NT2/D1 (cell line): ENCODE results near the gene CATSPERZ.

ENCODE experiments used
- DNase-seq: peaks from one replicate; pipeline ENCODE4 v3.0.0-alpha.2; 2011; ENCODE audit warnings: low read depth, low spot score
- H3K27me3 ChIP-seq: 2 replicates; pipeline ENCODE4 v1.6.0; 2011; ENCODE audit warnings: mild to moderate bottlenecking; ENCODE audit not compliant: insufficient read length, insufficient read depth
- H3K36me3 ChIP-seq: 2 replicates; pipeline ENCODE4 v1.6.1; 2011; ENCODE audit warnings: mild to moderate bottlenecking, low read length, mixed read lengths; ENCODE audit not compliant: insufficient read depth, insufficient read length
- H3K4me1 ChIP-seq: 2 replicates; pipeline ENCODE4 v1.5.1; 2011; ENCODE audit not compliant: insufficient read depth, insufficient read length
- H3K4me3 ChIP-seq: 2 replicates; pipeline ENCODE4 v1.5.1; 2011; ENCODE audit warnings: low read depth; ENCODE audit not compliant: insufficient read length
- H3K9ac ChIP-seq: 2 replicates; pipeline ENCODE4 v1.6.0; 2011; ENCODE audit warnings: low read depth; ENCODE audit not compliant: insufficient read length
- H3K9me3 ChIP-seq: 2 replicates; pipeline ENCODE4 v1.5.1; 2011; ENCODE audit warnings: mild to moderate bottlenecking, low read length; ENCODE audit not compliant: insufficient read depth
- SUZ12 ChIP-seq: IDR thresholded peaks from 2 replicates; pipeline ENCODE4 v1.6.1; 2011; ENCODE audit not compliant: insufficient read length, insufficient read depth; ENCODE audit errors: extremely low read depth
- YY1 ChIP-seq: IDR thresholded peaks from 2 replicates; pipeline ENCODE4 v1.6.1; 2011; ENCODE audit not compliant: insufficient read length, insufficient read depth
- ZNF274 ChIP-seq: IDR thresholded peaks from 2 replicates; pipeline ENCODE4 v1.6.1; 2011; ENCODE audit warnings: mild to moderate bottlenecking, low read depth, low read length

The CATSPERZ gene

GRCh38 chr11:64284048-64284961 lies 15.9 kb upstream of the CATSPERZ start, which contains the start of gene BAD:
Gene BAD (minus strand): TSS chr11:64284665. CDS start chr11:64284368, 297 bp downstream.
- peak; percentile 92 for DNase-seq
- H3K27me3 ChIP-seq: peaks cover 3% of the 10 kb centered on the region
- no peak for TF ChIP-seq YY1
- no peak for TF ChIP-seq ZNF274
- no peak for TF ChIP-seq SUZ12
- no peaks in the 10 kb centered on the region for H3K9me3 ChIP-seq
- peaks cover 21% of the 10 kb centered on the region for H3K36me3 ChIP-seq
- peak within 1 kb of the TSS; percentile 75 for H3K4me3 ChIP-seq
- H3K4me1 ChIP-seq: peaks cover 2% of the 10 kb centered on the region
- H3K9ac ChIP-seq: peak within 1 kb of the TSS; percentile 94

- DNase-seq: no peak
Measured at GRCh38 chr11:64284962-64285884, 14.9 kb upstream of the CATSPERZ start, which contains the start of gene GPR137. Gene GPR137 (plus strand): TSS chr11:64285848. CDS start chr11:64286525, 677 bp downstream.

GRCh38 chr11:64285885-64286800 lies 14.0 kb upstream of the CATSPERZ start:
- Histone ChIP-seq H3K36me3 (peaks cover 23% of the 10 kb centered on the region), H3K9me3 (no peaks in the 10 kb centered on the region), H3K4me1 (peaks cover 4% of the 10 kb centered on the region), H3K4me3 (peak overlapping the region; percentile 75), H3K9ac (peak overlapping the region; percentile 93), H3K27me3 (peaks cover 21% of the 10 kb centered on the region)
- TF ChIP-seq ZNF274 (no peak), SUZ12 (no peak), YY1 (no peak)
- DNase-seq: no peak

More at GRCh38 chr11:64284962-64285884, 14.9 kb upstream of the CATSPERZ start, which contains the start of gene GPR137:
- Histone ChIP-seq H3K9me3 (no peaks in the 10 kb centered on the region), H3K27me3 (peaks cover 12% of the 10 kb centered on the region), H3K9ac (peak within 1 kb of the TSS; percentile 93), H3K4me3 (peak within 1 kb of the TSS; percentile 75), H3K4me1 (peaks cover 2% of the 10 kb centered on the region), H3K36me3 (peaks cover 23% of the 10 kb centered on the region)
- no peak for TF ChIP-seq SUZ12
- no peak for TF ChIP-seq ZNF274
- peak; percentile 84 for TF ChIP-seq YY1

GRCh38 chr11:64286801-64287159 lies 13.4 kb upstream of the CATSPERZ start:
- H3K9ac ChIP-seq: no peak overlapping the region
- peaks cover 20% of the 10 kb centered on the region for H3K36me3 ChIP-seq
- TF ChIP-seq YY1: no peak
- TF ChIP-seq ZNF274: no peak
- TF ChIP-seq SUZ12: no peak
- no peak for DNase-seq
- H3K4me1 ChIP-seq: peaks cover 6% of the 10 kb centered on the region
- H3K9me3 ChIP-seq: no peaks in the 10 kb centered on the region
- no peak overlapping the region for H3K4me3 ChIP-seq
- peaks cover 28% of the 10 kb centered on the region for H3K27me3 ChIP-seq

- no peak overlapping the region for H3K4me3 ChIP-seq
- peaks cover 38% of the 10 kb centered on the region for H3K27me3 ChIP-seq
- TF ChIP-seq YY1: no peak
- no peak for TF ChIP-seq ZNF274
- no peak for TF ChIP-seq SUZ12
- peaks cover 11% of the 10 kb centered on the region for H3K4me1 ChIP-seq
- peaks cover 13% of the 10 kb centered on the region for H3K36me3 ChIP-seq
- no peaks in the 10 kb centered on the region for H3K9me3 ChIP-seq
- no peak overlapping the region for H3K9ac ChIP-seq
- no peak for DNase-seq
Measured at GRCh38 chr11:64287676-64288352, 12.3 kb upstream of the CATSPERZ start.

- DNase-seq: no peak
- peaks cover 44% of the 10 kb centered on the region for H3K27me3 ChIP-seq
- no peak overlapping the region for H3K4me3 ChIP-seq
- H3K9me3 ChIP-seq: no peaks in the 10 kb centered on the region
- H3K36me3 ChIP-seq: peaks cover 13% of the 10 kb centered on the region
- H3K9ac ChIP-seq: no peak overlapping the region
- H3K4me1 ChIP-seq: peaks cover 11% of the 10 kb centered on the region
- TF ChIP-seq SUZ12 (no peak), ZNF274 (no peak), YY1 (no peak)
Measured at GRCh38 chr11:64288353-64288750, 11.8 kb upstream of the CATSPERZ start.
